PC-3 (cell line): Measurements from ENCODE around the gene KLHL2. TPM values are rescaled to one million over a fixed set of nuclear protein-coding genes. Genes with fewer than 3 reads are reported as not detected.

ENCODE experiments used
- ATAC-seq: fragments of 200-7000 bp; cut with Tn5 transposase; 2 replicates; pipeline ENCODE4 v1.9.1; 2020; ENCODE audit warnings: mild to moderate bottlenecking, moderate library complexity
- BruUV-seq: library from RNA; stranded (reverse); fragments of 400-500 nt; replicated peaks from 2 replicates; lab custom pipeline; 2021; lab: Mats Ljungman, UMichigan
- CTCF ChIA-PET: fragments of 300-600 bp; sonication (Branson Sonifier 250); formaldehyde crosslinking; loops from one replicate; lab custom pipeline; 2022; ENCODE audit warnings: antibody characterized with exemption; lab: Charles Lee
- POLR2A ChIA-PET: fragments of 300-600 bp; sonication (Branson Sonifier 250); formaldehyde crosslinking; loops from one replicate; lab custom pipeline; 2022; ENCODE audit warnings: antibody characterized with exemption; ENCODE audit not compliant: unreplicated experiment; lab: Charles Lee
- DNase-seq: peaks from one replicate; pipeline ENCODE4 v3.0.0-alpha.2; 2015
- H2AFZ ChIP-seq: fragments of 300-600 bp; sonication (generic); 2 replicates; pipeline ENCODE4 v1.6.0; 2016; ENCODE audit warnings: antibody characterized with exemption, low read length
- H3F3A ChIP-seq: fragments of 300-600 bp; sonication (generic); one replicate; pipeline ENCODE4 v1.6.0; 2017; ENCODE audit warnings: antibody characterized with exemption, low read length, control low read depth, mild to moderate bottlenecking; ENCODE audit not compliant: unreplicated experiment
- H3K27ac ChIP-seq: fragments of 300-600 bp; sonication (generic); 2 replicates; pipeline ENCODE4 v1.5.1; 2016; ENCODE audit warnings: mild to moderate bottlenecking, low read length
- H3K27me3 ChIP-seq: fragments of 300-600 bp; sonication (generic); 2 replicates; pipeline ENCODE4 v1.6.1; 2016; ENCODE audit warnings: low read length, mixed read lengths
- H3K36me3 ChIP-seq: fragments of 300-600 bp; sonication (generic); 2 replicates; pipeline ENCODE4 v1.6.1; 2016; ENCODE audit warnings: low read depth, mixed run types, low read length, mixed read lengths
- H3K4me1 ChIP-seq: fragments of 300-600 bp; sonication (generic); 2 replicates; pipeline ENCODE4 v1.5.1; 2016; ENCODE audit warnings: low read length; ENCODE audit not compliant: insufficient read depth
- H3K4me2 ChIP-seq: fragments of 300-600 bp; sonication (generic); 2 replicates; pipeline ENCODE4 v1.6.0; 2016; ENCODE audit warnings: low read length
- H3K4me3 ChIP-seq: fragments of 300-600 bp; sonication (generic); 2 replicates; pipeline ENCODE4 v1.5.1; 2016; ENCODE audit warnings: mild to moderate bottlenecking, low read length, mixed read lengths
- H3K79me2 ChIP-seq: fragments of 300-600 bp; sonication (generic); 2 replicates; pipeline ENCODE4 v1.6.1; 2017; ENCODE audit warnings: low read length, mixed read lengths
- H3K9ac ChIP-seq: fragments of 300-600 bp; sonication (generic); 2 replicates; pipeline ENCODE4 v1.6.0; 2016; ENCODE audit warnings: mild to moderate bottlenecking, low read length
- H3K9me2 ChIP-seq: fragments of 300-600 bp; sonication (generic); replicated peaks from 2 replicates; pipeline ENCODE4 v1.6.1; 2016; ENCODE audit warnings: mixed run types, low read length, mixed read lengths
- H3K9me3 ChIP-seq: fragments of 300-600 bp; sonication (generic); 2 replicates; pipeline ENCODE4 v1.6.1; 2016; ENCODE audit warnings: low read length, mixed read lengths
- H4K20me1 ChIP-seq: fragments of 300-600 bp; sonication (generic); 2 replicates; pipeline ENCODE4 v1.6.1; 2016; ENCODE audit warnings: low read length, mixed read lengths
- EZH2 ChIP-seq: fragments of 300-600 bp; sonication (generic); IDR thresholded peaks from one replicate; pipeline ENCODE4 v1.6.1; 2017; ENCODE audit warnings: antibody characterized with exemption, mild to moderate bottlenecking, low read length; ENCODE audit not compliant: unreplicated experiment
- EZH2phosphoT487 ChIP-seq: fragments of 300-600 bp; sonication (generic); IDR thresholded peaks from 2 replicates; pipeline ENCODE4 v1.6.1; 2018; ENCODE audit warnings: mild to moderate bottlenecking, antibody characterized with exemption, low read length, borderline replicate concordance
- intact Hi-C: fragments of 100-400 bp; cut with micrococcal nuclease; formaldehyde crosslinking; loops from 2 replicates; pipeline ENCODE4 v1.9.0; 2023
- total RNA-seq: library from RNA; depleted of rRNA; stranded (reverse); fragments of >200 nt; gene quantifications from 2 replicates; pipeline ENCODE4 v1.2.3, GENCODE V29; 2014
- TF ChIP-seq, protein P1 (sequence below): fragments of 300-600 bp; sonication (generic); conservative IDR thresholded peaks from 2 replicates; pipeline ENCODE4 v1.5.1; 2017; ENCODE audit warnings: antibody characterized with exemption, low read depth, mild to moderate bottlenecking, low read length

The KLHL2 gene
- total RNA-seq, 1 experiment from 2014 or later, result 10.0 TPM

DNA sequence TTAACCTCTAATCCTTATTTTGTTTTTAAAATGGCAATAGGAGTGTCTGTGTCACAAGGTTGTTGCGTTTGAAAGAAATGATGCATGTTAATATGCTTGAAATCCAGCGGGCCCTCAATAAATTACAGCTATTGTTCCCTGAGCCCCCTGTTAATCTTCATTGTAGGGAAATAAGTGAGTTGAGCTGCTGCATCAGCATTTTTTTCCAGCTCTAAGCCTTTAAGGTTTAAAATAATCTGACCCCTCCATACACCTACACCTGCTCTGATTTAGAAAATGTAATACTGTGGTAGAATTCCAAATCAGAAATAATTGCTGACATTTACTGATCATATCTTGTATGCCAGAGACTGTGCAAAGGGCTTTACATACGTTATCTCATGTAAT lies 117.5 kb downstream of the KLHL2 start:
- Histone ChIP-seq H2AFZ (no peak overlapping the region), H3K36me3 (peaks cover 6% of the 10 kb centered on the region; the same call in 1 of the 2 replicates), H3K4me1 (peaks cover 14% of the 10 kb centered on the region), H3K27me3 (no peaks in the 10 kb centered on the region), H3K79me2 (peaks cover 24% of the 10 kb centered on the region), H3K27ac (no peak overlapping the region), H3K4me2 (no peak overlapping the region), H3K4me3 (no peak overlapping the region), H3K9me2 (no peaks in the 10 kb centered on the region), H3F3A (no peaks in the 10 kb centered on the region), H3K9me3 (no peaks in the 10 kb centered on the region), H4K20me1 (no peaks in the 10 kb centered on the region), H3K9ac (no peak overlapping the region)
- POLR2A ChIA-PET, result interaction anchor here (0.6 kb wide), 1 partner anchor 9 kb away, joined by 6 read pairs; no protein-coding TSS in a partner anchor
- intact Hi-C loops, result loop anchor here (5.0 kb wide), 2 partner anchors 193 to 213 kb away; partner anchors contain the start of gene TMEM192
- CTCF ChIA-PET, result no interaction called here
- no TSS peak for BruUV-seq
- TF ChIP-seq EZH2, result no peak
- no peak for TF ChIP-seq EZH2phosphoT487
- TF ChIP-seq, protein P1, sequence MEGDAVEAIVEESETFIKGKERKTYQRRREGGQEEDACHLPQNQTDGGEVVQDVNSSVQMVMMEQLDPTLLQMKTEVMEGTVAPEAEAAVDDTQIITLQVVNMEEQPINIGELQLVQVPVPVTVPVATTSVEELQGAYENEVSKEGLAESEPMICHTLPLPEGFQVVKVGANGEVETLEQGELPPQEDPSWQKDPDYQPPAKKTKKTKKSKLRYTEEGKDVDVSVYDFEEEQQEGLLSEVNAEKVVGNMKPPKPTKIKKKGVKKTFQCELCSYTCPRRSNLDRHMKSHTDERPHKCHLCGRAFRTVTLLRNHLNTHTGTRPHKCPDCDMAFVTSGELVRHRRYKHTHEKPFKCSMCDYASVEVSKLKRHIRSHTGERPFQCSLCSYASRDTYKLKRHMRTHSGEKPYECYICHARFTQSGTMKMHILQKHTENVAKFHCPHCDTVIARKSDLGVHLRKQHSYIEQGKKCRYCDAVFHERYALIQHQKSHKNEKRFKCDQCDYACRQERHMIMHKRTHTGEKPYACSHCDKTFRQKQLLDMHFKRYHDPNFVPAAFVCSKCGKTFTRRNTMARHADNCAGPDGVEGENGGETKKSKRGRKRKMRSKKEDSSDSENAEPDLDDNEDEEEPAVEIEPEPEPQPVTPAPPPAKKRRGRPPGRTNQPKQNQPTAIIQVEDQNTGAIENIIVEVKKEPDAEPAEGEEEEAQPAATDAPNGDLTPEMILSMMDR, result no peak
- no peak for ATAC-seq
- DNase-seq, result no peak

DNA sequence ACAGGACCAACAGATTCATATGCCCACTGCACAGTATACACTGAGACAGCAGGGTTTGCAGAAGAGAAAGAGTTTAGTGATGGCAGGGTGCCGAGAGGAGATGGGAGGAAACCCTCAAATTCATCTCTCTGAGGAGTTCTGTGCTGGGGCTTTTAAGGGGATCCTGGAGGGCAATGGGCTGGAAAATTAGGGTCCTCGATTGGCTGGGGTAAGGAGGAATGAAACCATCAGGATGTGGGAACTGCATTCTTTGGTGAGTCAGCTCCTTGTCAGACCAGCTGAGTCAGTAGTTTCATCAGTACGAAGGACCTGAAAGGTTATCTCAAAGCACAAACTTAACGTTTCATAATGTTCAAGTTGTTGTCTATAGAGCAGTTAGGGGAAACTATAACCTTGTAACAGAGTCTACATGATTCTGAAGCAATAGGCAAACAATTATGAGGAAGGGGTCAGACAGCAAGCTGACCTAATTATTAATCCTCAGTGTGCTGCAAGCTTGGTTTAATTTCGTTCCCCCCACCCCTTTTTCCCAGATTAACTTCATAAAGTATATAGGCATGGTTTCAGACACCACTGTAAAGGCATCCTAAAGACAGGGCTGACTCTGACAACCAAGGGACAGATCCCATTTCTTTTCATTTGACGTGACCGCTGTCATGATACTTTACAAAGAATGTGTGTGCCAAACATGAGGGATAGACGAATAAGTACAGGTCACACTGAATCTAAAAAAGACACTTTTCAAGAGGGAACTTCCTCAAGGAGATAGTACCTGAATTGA lies 118.6 kb downstream of the KLHL2 start:
- TF ChIP-seq EZH2phosphoT487 (no peak), EZH2 (no peak)
- TF ChIP-seq, protein P1, result no peak
- Histone ChIP-seq H3K4me2 (peak overlapping the region; percentile 98), H3K27ac (peak overlapping the region; percentile 53), H3K9ac (no peak overlapping the region), H3K9me2 (no peaks in the 10 kb centered on the region), H3K79me2 (peaks cover 34% of the 10 kb centered on the region), H3F3A (no peaks in the 10 kb centered on the region), H3K4me3 (peak overlapping the region; percentile 96), H3K27me3 (no peaks in the 10 kb centered on the region), H2AFZ (peak overlapping the region; percentile 95; the same call in 1 of the 2 replicates), H4K20me1 (0 out of 2 replicates have a peak, but pooled peaks cover 7% of the 10 kb centered on the region), H3K36me3 (peaks cover 6% of the 10 kb centered on the region; the same call in 1 of the 2 replicates), H3K4me1 (peaks cover 17% of the 10 kb centered on the region), H3K9me3 (no peaks in the 10 kb centered on the region)
- ATAC-seq (peak; percentile 8), DNase-seq (peak; percentile 71)
- no TSS peak for BruUV-seq
- ChIA-PET CTCF (no interaction called here), POLR2A (interaction anchor here (0.5 to 0.7 kb wide), 2 partner anchors 45 to 229 kb away, joined by 3 to 9 read pairs; no protein-coding TSS in a partner anchor)
- intact Hi-C loops, result loop anchor here (5.0 kb wide), 2 partner anchors 194 to 214 kb away; partner anchors contain the start of gene TMEM192
